Brain microvascular endothelial cell (primary cell): Measurements from ENCODE around the gene CLIC5.

ENCODE experiments used
- DNase-seq: peaks from one replicate; pipeline ENCODE4 v3.0.0-alpha.2; 2020
- H3K27ac ChIP-seq: fragments of 250-450 bp; sonication (Bioruptor Pico); 2 replicates; pipeline ENCODE4 v1.5.1; 2020; ENCODE audit warnings: mild to moderate bottlenecking, moderate library complexity
- H3K27me3 ChIP-seq: fragments of 250-450 bp; sonication (Bioruptor Pico); replicated peaks from 2 replicates; pipeline ENCODE4 v1.5.1; 2020; ENCODE audit warnings: mild to moderate bottlenecking
- H3K36me3 ChIP-seq: fragments of 250-450 bp; sonication (Bioruptor Pico); replicated peaks from 2 replicates; pipeline ENCODE4 v1.5.1; 2020; ENCODE audit warnings: mild to moderate bottlenecking
- H3K4me3 ChIP-seq: 2 replicates; pipeline ENCODE4 v1.5.1; 2011; ENCODE audit warnings: low read depth, mild to moderate bottlenecking, control low read depth, low read length, moderate library complexity
- CTCF ChIP-seq: IDR thresholded peaks from 2 replicates; pipeline ENCODE4 v1.5.1; 2011; ENCODE audit warnings: low read depth, mild to moderate bottlenecking, moderate library complexity, low read length, control low read depth, inconsistent platforms; ENCODE audit errors: missing control alignments
- in situ Hi-C: cut with HindIII; loops from 2 replicates; pipeline ENCODE4 v1.10.0; 2017; ENCODE audit warnings: low sequenced_read_pairs, low pct_ligation_motif_present

The CLIC5 gene

GRCh38 chr6:46015119-46015968 is at the start of gene CLIC5:
Gene CLIC5 (minus strand): TSS chr6:46015860. CDS start chr6:46015542, 318 bp downstream.
- in situ Hi-C loops = no loop called here
- Histone ChIP-seq H3K36me3 (no peaks in the 10 kb centered on the region), H3K27me3 (peaks cover 26% of the 10 kb centered on the region), H3K4me3 (peak within 1 kb of the TSS; percentile 34), H3K27ac (no peak within 1 kb of the TSS)
- TF ChIP-seq CTCF = no peak
- no peak for DNase-seq

GRCh38 chr6:46062991-46063390 is 47.3 kb upstream of the CLIC5 start:
- Histone ChIP-seq H3K36me3 (no peaks in the 10 kb centered on the region), H3K27me3 (no peaks in the 10 kb centered on the region), H3K27ac (no peak overlapping the region), H3K4me3 (no peak overlapping the region)
- no peak for DNase-seq
- no peak for TF ChIP-seq CTCF
- in situ Hi-C loops = no loop called here

GRCh38 chr6:46062312-46062711 is 46.7 kb upstream of the CLIC5 start:
- no peaks in the 10 kb centered on the region for H3K36me3 ChIP-seq
- no peak overlapping the region for H3K27ac ChIP-seq
- DNase-seq = no peak
- H3K4me3 ChIP-seq = no peak overlapping the region
- no peaks in the 10 kb centered on the region for H3K27me3 ChIP-seq
- in situ Hi-C loops = no loop called here
- no peak for TF ChIP-seq CTCF

- no peak overlapping the region for H3K4me3 ChIP-seq
- no peaks in the 10 kb centered on the region for H3K27me3 ChIP-seq
- no peaks in the 10 kb centered on the region for H3K36me3 ChIP-seq
- no peak overlapping the region for H3K27ac ChIP-seq
- DNase-seq = no peak
- in situ Hi-C loops = no loop called here
- TF ChIP-seq CTCF = no peak
Measured at GRCh38 chr6:46061497-46061896, 45.8 kb upstream of the CLIC5 start.

- DNase-seq = no peak
- no peak overlapping the region for H3K4me3 ChIP-seq
- in situ Hi-C loops = no loop called here
- TF ChIP-seq CTCF = no peak
- no peak overlapping the region for H3K27ac ChIP-seq
- H3K36me3 ChIP-seq = no peaks in the 10 kb centered on the region
- H3K27me3 ChIP-seq = no peaks in the 10 kb centered on the region
Measured at GRCh38 chr6:46059608-46060007, 43.9 kb upstream of the CLIC5 start.

GRCh38 chr6:46058951-46059350 is 43.3 kb upstream of the CLIC5 start:
- TF ChIP-seq CTCF = no peak
- no peak for DNase-seq
- H3K4me3 ChIP-seq = no peak overlapping the region
- in situ Hi-C loops = no loop called here
- no peaks in the 10 kb centered on the region for H3K36me3 ChIP-seq
- H3K27ac ChIP-seq = no peak overlapping the region
- H3K27me3 ChIP-seq = no peaks in the 10 kb centered on the region
